HCT116 (cell line): ENCODE measurements around the gene ZNF436. TPM values are rescaled to one million over a fixed set of nuclear protein-coding genes. Genes with fewer than 3 reads are reported as not detected.

Experiments
- ATAC-seq: fragments of 200-7000 bp; cut with Tn5 transposase; 2 replicates; pipeline ENCODE4 v1.9.1; 2020; ENCODE audit warnings: mild to moderate bottlenecking, moderate library complexity
- BruUV-seq: library from RNA; stranded (reverse); fragments of 400-500 nt; replicated peaks from 2 replicates; lab custom pipeline; 2021; lab: Mats Ljungman, UMichigan
- CTCF ChIA-PET: fragments of 300-600 bp; sonication (Branson Sonifier 250); formaldehyde crosslinking; loops from one replicate; lab custom pipeline; 2021; ENCODE audit warnings: antibody characterized with exemption; lab: Charles Lee
- POLR2A ChIA-PET: fragments of 300-600, 350-600 bp; sonication (Branson Sonifier 250); formaldehyde crosslinking; loops from one replicate; lab custom pipeline; 2021; ENCODE audit warnings: antibody characterized with exemption; lab: Charles Lee
- RAD21 ChIA-PET, 2 experiments: fragments of 300-600 bp; sonication (Branson Sonifier 250); formaldehyde crosslinking; loops; one replicate each; lab custom pipeline; 2023; ENCODE audit warnings: low total read pairs in 2 of 2; ENCODE audit not compliant: uncharacterized antibody in 2 of 2, unreplicated experiment in 2 of 2, low non-redundant PET in 1 of 2; lab: Charles Lee
- DNase-seq: peaks from one replicate; pipeline ENCODE4 v3.0.0-alpha.2; 2010; ENCODE audit warnings: low read depth, low spot score
- H2AFZ ChIP-seq: fragments of 200-600 bp; shearing (Covaris generic), sonication (generic); 2 replicates; pipeline ENCODE4 v1.6.1; 2017; ENCODE audit warnings: low read depth, mixed run types, mixed read lengths, antibody characterized with exemption, low read length; ENCODE audit not compliant: poor library complexity, severe bottlenecking
- H3K27ac ChIP-seq: 2 replicates; pipeline ENCODE4 v1.5.1; 2012; ENCODE audit warnings: low read depth, low read length
- H3K27me3 ChIP-seq: fragments of 200-600 bp; sonication (generic); 2 replicates; pipeline ENCODE4 v1.6.1; 2016; ENCODE audit warnings: mixed run types, low read length, mixed read lengths; ENCODE audit not compliant: insufficient read depth
- H3K36me3 ChIP-seq, 2 experiments: fragments of 200-500 bp in 1 of 2; fragments of 200-600 bp in 1 of 2; sonication (Bioruptor generic) in 1 of 2; sonication (generic) in 1 of 2; 2 replicates each; pipeline versions ENCODE4 v1.5.1 to v1.6.1; 2014 to 2016; ENCODE audit warnings: low read length in 2 of 2, inconsistent platforms in 1 of 2, mixed read lengths in 1 of 2, mixed run types in 1 of 2; ENCODE audit not compliant: insufficient read depth in 2 of 2, control insufficient read depth in 1 of 2
- H3K4me1 ChIP-seq, 2 experiments: fragments of 200-600 bp in 1 of 2; sonication (generic) in 1 of 2; 2 replicates each; pipeline versions ENCODE4 v1.5.1 to v1.6.1; 2012 to 2017; ENCODE audit warnings: low read length in 2 of 2, inconsistent platforms in 1 of 2, mild to moderate bottlenecking in 1 of 2, mixed read lengths in 1 of 2, mixed run types in 1 of 2, moderate library complexity in 1 of 2; ENCODE audit not compliant: insufficient read depth in 2 of 2, control insufficient read depth in 1 of 2
- H3K4me2 ChIP-seq: fragments of 200-600 bp; sonication (generic); 2 replicates; pipeline ENCODE4 v1.6.1; 2017; ENCODE audit warnings: mixed run types, low read length, mixed read lengths
- H3K4me3 ChIP-seq, 2 experiments: fragments of 200-600 bp in 1 of 2; sonication (generic) in 1 of 2; replicated peaks in 1 of 2; 2 replicates each; pipeline ENCODE4 v1.5.1; 2011 to 2016; ENCODE audit warnings: low read length in 2 of 2, control low read depth in 1 of 2, low read depth in 1 of 2, mild to moderate bottlenecking in 1 of 2, mixed read lengths in 1 of 2, mixed run types in 1 of 2
- H3K79me2 ChIP-seq: fragments of 200-600 bp; sonication (generic); 2 replicates; pipeline ENCODE4 v1.6.1; 2017; ENCODE audit warnings: mild to moderate bottlenecking, mixed run types, low read length, moderate library complexity, mixed read lengths; ENCODE audit not compliant: insufficient read depth
- H3K9ac ChIP-seq: fragments of 200-600 bp; sonication (generic); 2 replicates; pipeline ENCODE4 v1.6.1; 2016; ENCODE audit warnings: low read length, mixed read lengths
- H3K9me2 ChIP-seq: fragments of 200-600 bp; sonication (generic), shearing (Covaris generic); 2 replicates; pipeline ENCODE4 v1.6.1; 2017; ENCODE audit warnings: mixed run types, mild to moderate bottlenecking, moderate library complexity; ENCODE audit not compliant: insufficient read depth
- H3K9me3 ChIP-seq, 2 experiments: fragments of 200-500 bp in 1 of 2; fragments of 200-600 bp in 1 of 2; sonication (Bioruptor generic) in 1 of 2; sonication (generic) in 1 of 2; 2 replicates each; pipeline ENCODE4 v1.6.1; 2014 to 2017; ENCODE audit warnings: low read length in 2 of 2, mixed read lengths in 2 of 2, inconsistent platforms in 1 of 2, low read depth in 1 of 2, mild to moderate bottlenecking in 1 of 2, mixed run types in 1 of 2, moderate library complexity in 1 of 2; ENCODE audit not compliant: control insufficient read depth in 1 of 2, insufficient read depth in 1 of 2
- H4K20me1 ChIP-seq: fragments of 200-600 bp; sonication (generic), shearing (Covaris generic); 2 replicates; pipeline ENCODE4 v1.6.1; 2017; ENCODE audit warnings: mixed run types, mild to moderate bottlenecking, moderate library complexity; ENCODE audit not compliant: insufficient read depth
- CBX3 ChIP-seq: IDR thresholded peaks from 2 replicates; pipeline ENCODE4 v1.6.1; 2012; ENCODE audit warnings: low read depth
- CEBPB ChIP-seq: IDR thresholded peaks from 2 replicates; pipeline ENCODE4 v1.6.1; 2012; ENCODE audit warnings: low read depth
- CTCF ChIP-seq, 3 experiments: fragments of 200-600 bp in 1 of 3; sonication (generic) in 1 of 3; IDR thresholded peaks in 2 of 3; conservative IDR thresholded peaks in 1 of 3; 2 replicates each; pipeline ENCODE4 v1.5.1; 2012 to 2017; ENCODE audit warnings: low read depth in 2 of 3, low read length in 2 of 3, antibody characterized with exemption in 1 of 3, borderline replicate concordance in 1 of 3, control low read depth in 1 of 3, mild to moderate bottlenecking in 1 of 3, mixed read lengths in 1 of 3, mixed run types in 1 of 3, moderate library complexity in 1 of 3; ENCODE audit not compliant: insufficient read depth in 1 of 3
- EZH2 ChIP-seq: fragments of 200-600 bp; sonication (generic); IDR thresholded peaks from 2 replicates; pipeline ENCODE4 v1.6.1; 2017; ENCODE audit warnings: antibody characterized with exemption, mixed run types
- EZH2phosphoT487 ChIP-seq: fragments of 200-600 bp; IDR thresholded peaks from 2 replicates; pipeline ENCODE4 v1.6.1; 2018; ENCODE audit warnings: antibody characterized with exemption, borderline replicate concordance
- MAX ChIP-seq: IDR thresholded peaks from 2 replicates; pipeline ENCODE4 v1.6.1; 2012
- POLR2AphosphoS5 ChIP-seq: IDR thresholded peaks from 2 replicates; pipeline ENCODE4 v1.6.1; 2011; ENCODE audit warnings: mild to moderate bottlenecking, low read depth, low read length, moderate library complexity
- SIN3A ChIP-seq: IDR thresholded peaks from 2 replicates; pipeline ENCODE4 v1.6.1; 2012; ENCODE audit warnings: low read depth
- TCF7L2 ChIP-seq: IDR thresholded peaks from 2 replicates; pipeline ENCODE4 v1.7.0; 2011; ENCODE audit warnings: borderline replicate concordance, inconsistent platforms; ENCODE audit not compliant: insufficient read depth, insufficient read length; ENCODE audit errors: extremely low read depth
- YY1 ChIP-seq: IDR thresholded peaks from 2 replicates; pipeline ENCODE4 v1.6.1; 2011; ENCODE audit warnings: low read length, low read depth, moderate library complexity, mild to moderate bottlenecking; ENCODE audit not compliant: insufficient replicate concordance; ENCODE audit errors: extremely low read depth
- ZBTB33 ChIP-seq: IDR thresholded peaks from 2 replicates; pipeline ENCODE4 v1.6.1; 2011; ENCODE audit warnings: mild to moderate bottlenecking, low read length, moderate library complexity; ENCODE audit not compliant: insufficient replicate concordance; ENCODE audit errors: extremely low read depth
- ZFX ChIP-seq: fragments of 450-650 bp; IDR thresholded peaks from 2 replicates; pipeline ENCODE4 v1.6.1; 2017
- ZNF274 ChIP-seq: fragments of 200-500 bp; sonication (Bioruptor generic); IDR thresholded peaks from 2 replicates; pipeline ENCODE4 v1.6.1; 2014; ENCODE audit warnings: mild to moderate bottlenecking, low read depth, low read length, inconsistent platforms
- intact Hi-C: fragments of 100-400 bp; cut with micrococcal nuclease; formaldehyde crosslinking; loops from 2 replicates; pipeline ENCODE4 v1.10.0; 2022
- total RNA-seq: library from RNA; stranded (reverse); gene quantifications from one replicate; pipeline ENCODE4 v1.2.1, GENCODE V29; 2021; ENCODE audit not compliant: unreplicated experiment

Gene ZNF436
- total RNA-seq, 1 experiment from 2014 or later: 8.1 TPM

GRCh38 chr1:23345920-23346319 is 23.7 kb downstream of the ZNF436 start:
- peaks cover 11 to 34% of the 10 kb centered on the region in 2 experiments; a peak in 3 of 4 replicates for H3K4me1 ChIP-seq
- H3K9ac ChIP-seq: no peak overlapping the region
- RAD21 ChIA-PET: no interaction called here
- H3K79me2 ChIP-seq: peaks cover 31% of the 10 kb centered on the region
- H3K4me2 ChIP-seq: no peak overlapping the region
- POLR2A ChIA-PET: interaction anchor here (2.4 kb wide), 1 partner anchor 22 kb away, joined by 30 read pairs; the partner anchor contains the start of gene ZNF436
- peak overlapping the region; percentile 85; the same call in 1 of the 2 replicates for H3K27ac ChIP-seq
- H3K27me3 ChIP-seq: no peaks in the 10 kb centered on the region
- DNase-seq (no peak), ATAC-seq (no peak)
- intact Hi-C loops: loop anchor here (2.0 to 10.0 kb wide), 2 partner anchors 59 to 189 kb away; partner anchors contain the start of gene E2F2
- no peak overlapping the region for H2AFZ ChIP-seq
- no peaks in the 10 kb centered on the region for H3K9me2 ChIP-seq
- no peaks in the 10 kb centered on the region for H3K9me3 ChIP-seq
- CTCF ChIA-PET: interaction anchor here (0.8 kb wide), 1 partner anchor 23 kb away, joined by 3 read pairs; no protein-coding TSS in a partner anchor
- H3K36me3 ChIP-seq: no peaks in the 10 kb centered on the region
- no TSS peak for BruUV-seq
- H4K20me1 ChIP-seq: peaks cover 22% of the 10 kb centered on the region; the same call in 1 of the 2 replicates
- TF ChIP-seq CEBPB: no peak
- no peak for TF ChIP-seq ZBTB33
- TF ChIP-seq TCF7L2: no peak
- TF ChIP-seq SIN3A: no peak
- no peak for TF ChIP-seq CTCF (IDR thresholded peaks at IDR 0.05 in 2 of 3, conservative IDR thresholded peaks at IDR 0.05 in 1 of 3; ENCODE audit: borderline replicate concordance in 1 of 3, insufficient read depth in 1 of 3, low read depth in 2 of 3, low read length in 2 of 3)
- TF ChIP-seq YY1: no peak
- no peak for TF ChIP-seq CBX3
- TF ChIP-seq EZH2: no peak
- TF ChIP-seq ZFX: no peak
- no peak for TF ChIP-seq EZH2phosphoT487
- no peak for TF ChIP-seq ZNF274
- no peak for TF ChIP-seq MAX
- TF ChIP-seq POLR2AphosphoS5: no peak
- H3K4me3 ChIP-seq: no peak overlapping the region
